ENCODE data around the gene RIN3. TPM values are rescaled to one million over a fixed set of nuclear protein-coding genes. Genes with fewer than 3 reads are reported as not detected.

The RIN3 gene
- total RNA-seq, 1 experiment from 2014 or later = 4.8 TPM

DNA sequence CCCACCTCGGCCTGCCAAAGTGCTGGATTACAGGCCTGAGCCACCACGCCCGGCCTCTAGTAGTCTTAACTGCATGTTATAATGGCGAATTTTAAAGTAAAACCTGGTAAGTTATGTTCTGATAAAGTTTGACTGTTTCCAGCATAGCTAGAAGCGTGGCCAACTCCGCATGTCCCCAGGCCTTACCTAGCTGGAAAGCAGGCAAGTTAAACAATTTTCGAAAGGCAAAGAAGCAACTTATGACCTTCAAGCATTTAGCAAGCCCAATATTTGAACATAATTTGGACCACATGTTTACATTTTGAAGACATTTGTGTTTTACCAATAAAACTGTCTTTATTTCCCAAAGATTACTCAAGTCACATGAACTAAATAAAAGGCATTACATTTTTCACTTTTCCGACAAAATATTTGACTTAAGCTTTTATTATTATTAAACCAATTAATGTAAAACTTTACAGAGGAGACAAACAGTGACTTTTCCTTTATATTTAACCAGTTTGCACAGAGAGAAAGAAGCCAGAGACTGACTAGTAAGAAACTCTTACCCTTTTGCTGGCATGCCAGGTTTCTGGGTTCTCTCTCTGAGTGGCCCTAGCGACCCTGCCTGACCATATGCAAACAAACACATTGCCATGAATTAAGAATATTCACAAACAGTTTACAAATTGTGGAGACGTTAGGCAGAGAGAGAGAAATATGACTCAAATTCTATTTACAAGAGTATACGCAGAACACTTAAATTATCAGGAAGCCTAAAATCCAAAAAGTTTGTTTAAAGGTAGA is 106.3 kb downstream of the RIN3 start:
- ATAC-seq (peak; percentile 72), DNase-seq (peak; percentile 26)
- peak overlapping the region; percentile 27; the same call in 1 of the 2 replicates for H2AFZ ChIP-seq (ENCODE audit: low read length)
- no peaks in the 10 kb centered on the region for H3F3A ChIP-seq (ENCODE audit: low read length, unreplicated experiment)
- peaks cover 24% of the 10 kb centered on the region for H3K36me3 ChIP-seq (ENCODE audit: low read depth, low read length)
- no peaks in the 10 kb centered on the region for H3K79me2 ChIP-seq (ENCODE audit: low read length)
- H3K9me3 ChIP-seq (ENCODE audit: low read length) = peaks cover 16% of the 10 kb centered on the region; the same call in 1 of the 2 replicates
- no TSS peak for BruUV-seq (replicated peaks)
- H3K9me2 ChIP-seq (replicated peaks; ENCODE audit: low read length) = no peaks in the 10 kb centered on the region
- intact Hi-C loops (cut with micrococcal nuclease) = loop anchor here (1.0 kb wide), 2 partner anchors 11 to 43 kb away; no protein-coding TSS in a partner anchor
- TF ChIP-seq EZH2 (IDR thresholded peaks at IDR 0.05; ENCODE audit: low read length, unreplicated experiment) (no peak), EZH2phosphoT487 (IDR thresholded peaks at IDR 0.05; ENCODE audit: borderline replicate concordance, low read length) (no peak)
- TF ChIP-seq, protein P1, sequence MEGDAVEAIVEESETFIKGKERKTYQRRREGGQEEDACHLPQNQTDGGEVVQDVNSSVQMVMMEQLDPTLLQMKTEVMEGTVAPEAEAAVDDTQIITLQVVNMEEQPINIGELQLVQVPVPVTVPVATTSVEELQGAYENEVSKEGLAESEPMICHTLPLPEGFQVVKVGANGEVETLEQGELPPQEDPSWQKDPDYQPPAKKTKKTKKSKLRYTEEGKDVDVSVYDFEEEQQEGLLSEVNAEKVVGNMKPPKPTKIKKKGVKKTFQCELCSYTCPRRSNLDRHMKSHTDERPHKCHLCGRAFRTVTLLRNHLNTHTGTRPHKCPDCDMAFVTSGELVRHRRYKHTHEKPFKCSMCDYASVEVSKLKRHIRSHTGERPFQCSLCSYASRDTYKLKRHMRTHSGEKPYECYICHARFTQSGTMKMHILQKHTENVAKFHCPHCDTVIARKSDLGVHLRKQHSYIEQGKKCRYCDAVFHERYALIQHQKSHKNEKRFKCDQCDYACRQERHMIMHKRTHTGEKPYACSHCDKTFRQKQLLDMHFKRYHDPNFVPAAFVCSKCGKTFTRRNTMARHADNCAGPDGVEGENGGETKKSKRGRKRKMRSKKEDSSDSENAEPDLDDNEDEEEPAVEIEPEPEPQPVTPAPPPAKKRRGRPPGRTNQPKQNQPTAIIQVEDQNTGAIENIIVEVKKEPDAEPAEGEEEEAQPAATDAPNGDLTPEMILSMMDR (conservative IDR thresholded peaks at IDR 0.05; ENCODE audit: low read depth, low read length) = no peak
- H3K9ac ChIP-seq (ENCODE audit: low read length) = no peak overlapping the region
- peaks cover 26% of the 10 kb centered on the region for H3K4me1 ChIP-seq (ENCODE audit: insufficient read depth, low read length)
- CTCF ChIA-PET = no interaction called here
- POLR2A ChIA-PET (ENCODE audit: unreplicated experiment) = no interaction called here
- peak overlapping the region; percentile 49 for H3K27ac ChIP-seq (ENCODE audit: low read length)
- no peak overlapping the region for H3K4me3 ChIP-seq (ENCODE audit: low read length)
- peak overlapping the region; percentile 12; the same call in 1 of the 2 replicates for H3K4me2 ChIP-seq (ENCODE audit: low read length)
- H3K27me3 ChIP-seq (ENCODE audit: low read length) = no peaks in the 10 kb centered on the region
- H4K20me1 ChIP-seq (ENCODE audit: low read length) = no peaks in the 10 kb centered on the region

GRCh38 chr14:92622311-92622710 is 108.7 kb downstream of the RIN3 start:
- no peaks in the 10 kb centered on the region for H3F3A ChIP-seq (ENCODE audit: low read length, unreplicated experiment)
- H3K4me3 ChIP-seq (ENCODE audit: low read length) = no peak overlapping the region
- H3K36me3 ChIP-seq (ENCODE audit: low read depth, low read length) = peaks cover 29% of the 10 kb centered on the region
- peaks cover 33% of the 10 kb centered on the region for H3K4me1 ChIP-seq (ENCODE audit: insufficient read depth, low read length)
- H4K20me1 ChIP-seq (ENCODE audit: low read length) = no peaks in the 10 kb centered on the region
- TF ChIP-seq, protein P1 (conservative IDR thresholded peaks at IDR 0.05; ENCODE audit: low read depth, low read length) = no peak
- no TSS peak for BruUV-seq (replicated peaks)
- H3K27ac ChIP-seq (ENCODE audit: low read length) = no peak overlapping the region
- DNase-seq (no peak), ATAC-seq (no peak)
- intact Hi-C loops (cut with micrococcal nuclease) = no loop called here
- H3K4me2 ChIP-seq (ENCODE audit: low read length) = no peak overlapping the region
- H2AFZ ChIP-seq (ENCODE audit: low read length) = no peak overlapping the region
- POLR2A ChIA-PET (ENCODE audit: unreplicated experiment) = no interaction called here
- peaks cover 21% of the 10 kb centered on the region for H3K9me3 ChIP-seq (ENCODE audit: low read length)
- H3K9me2 ChIP-seq (replicated peaks; ENCODE audit: low read length) = no peaks in the 10 kb centered on the region
- H3K9ac ChIP-seq (ENCODE audit: low read length) = no peak overlapping the region
- CTCF ChIA-PET = no interaction called here
- no peaks in the 10 kb centered on the region for H3K27me3 ChIP-seq (ENCODE audit: low read length)
- no peaks in the 10 kb centered on the region for H3K79me2 ChIP-seq (ENCODE audit: low read length)

- CTCF ChIA-PET = no interaction called here
Observed at GRCh38 chr14:92624764-92625163, 111.2 kb downstream of the RIN3 start.

More at GRCh38 chr14:92624764-92625163, 111.2 kb downstream of the RIN3 start:
- Histone ChIP-seq H3K79me2 (ENCODE audit: low read length) (no peaks in the 10 kb centered on the region), H3K9ac (ENCODE audit: low read length) (peak overlapping the region; percentile 70), H3K27me3 (ENCODE audit: low read length) (no peaks in the 10 kb centered on the region), H3K4me1 (ENCODE audit: insufficient read depth, low read length) (peaks cover 28% of the 10 kb centered on the region), H2AFZ (ENCODE audit: low read length) (no peak overlapping the region), H4K20me1 (ENCODE audit: low read length) (no peaks in the 10 kb centered on the region), H3K4me3 (ENCODE audit: low read length) (no peak overlapping the region), H3K9me3 (ENCODE audit: low read length) (peaks cover 28% of the 10 kb centered on the region), H3K4me2 (ENCODE audit: low read length) (peak overlapping the region; percentile 58), H3F3A (ENCODE audit: low read length, unreplicated experiment) (no peaks in the 10 kb centered on the region), H3K36me3 (ENCODE audit: low read depth, low read length) (peaks cover 38% of the 10 kb centered on the region), H3K27ac (ENCODE audit: low read length) (peak overlapping the region; percentile 95), H3K9me2 (replicated peaks; ENCODE audit: low read length) (no peaks in the 10 kb centered on the region)
- ATAC-seq (peak; percentile 16; the same call in 1 of the 2 replicates), DNase-seq (no peak)
- no peak for TF ChIP-seq EZH2 (IDR thresholded peaks at IDR 0.05; ENCODE audit: low read length, unreplicated experiment)
- no peak for TF ChIP-seq EZH2phosphoT487 (IDR thresholded peaks at IDR 0.05; ENCODE audit: borderline replicate concordance, low read length)
- TF ChIP-seq, protein P1 (conservative IDR thresholded peaks at IDR 0.05; ENCODE audit: low read depth, low read length) = no peak
- intact Hi-C loops (cut with micrococcal nuclease) = loop anchor here (1.0 to 2.0 kb wide), 2 partner anchors 17 to 22 kb away; no protein-coding TSS in a partner anchor
- POLR2A ChIA-PET (ENCODE audit: unreplicated experiment) = no interaction called here
- BruUV-seq (replicated peaks) = TSS peak; percentile 95

Measured in PC-3 (cell line).